ENCODE results near the gene TAF11L6. TPM values are rescaled to one million over a fixed set of nuclear protein-coding genes. Genes with fewer than 3 reads are reported as not detected.

Gene TAF11L6
- total and polyA plus RNA-seq, 2 donors from 2014 or later = not detected

Other genes with a start within 250 kb of the TAF11L6 start
- gene TAF11L2, start 30.4 kb upstream of the TAF11L6 start, total RNA-seq = not detected
- gene TAF11L2, start 30.4 kb upstream of the TAF11L6 start, polyA plus RNA-seq (ENCODE audit: insufficient read depth, low read depth, low replicate concordance) = not detected
- gene TAF11L3, start 10.3 kb upstream of the TAF11L6 start, total RNA-seq = not detected
- gene TAF11L3, start 10.3 kb upstream of the TAF11L6 start, polyA plus RNA-seq (ENCODE audit: insufficient read depth, low read depth, low replicate concordance) = not detected
- gene TAF11L4, start 6.9 kb upstream of the TAF11L6 start, total RNA-seq = not detected
- not detected for gene TAF11L4, start 6.9 kb upstream of the TAF11L6 start, polyA plus RNA-seq (ENCODE audit: insufficient read depth, low read depth, low replicate concordance)
- not detected for gene TAF11L5, start 3.4 kb upstream of the TAF11L6 start, total RNA-seq
- gene TAF11L5, start 3.4 kb upstream of the TAF11L6 start, polyA plus RNA-seq (ENCODE audit: insufficient read depth, low read depth, low replicate concordance) = not detected
- gene TAF11L7, start 57.1 kb downstream of the TAF11L6 start, total RNA-seq = not detected
- gene TAF11L7, start 57.1 kb downstream of the TAF11L6 start, polyA plus RNA-seq (ENCODE audit: insufficient read depth, low read depth, low replicate concordance) = not detected
- not detected for gene TAF11L8, start 62.3 kb downstream of the TAF11L6 start, total RNA-seq
- gene TAF11L8, start 62.3 kb downstream of the TAF11L6 start, polyA plus RNA-seq (ENCODE audit: insufficient read depth, low read depth, low replicate concordance) = not detected
- not detected for gene TAF11L9, start 65.7 kb downstream of the TAF11L6 start, total RNA-seq
- not detected for gene TAF11L9, start 65.7 kb downstream of the TAF11L6 start, polyA plus RNA-seq (ENCODE audit: insufficient read depth, low read depth, low replicate concordance)
- gene TAF11L10, start 69.2 kb downstream of the TAF11L6 start, total RNA-seq = not detected
- not detected for gene TAF11L10, start 69.2 kb downstream of the TAF11L6 start, polyA plus RNA-seq (ENCODE audit: insufficient read depth, low read depth, low replicate concordance)
- gene TAF11L11, start 75.5 kb downstream of the TAF11L6 start, total RNA-seq = not detected
- not detected for gene TAF11L11, start 75.5 kb downstream of the TAF11L6 start, polyA plus RNA-seq (ENCODE audit: insufficient read depth, low read depth, low replicate concordance)
- gene TAF11L12, start 81.7 kb downstream of the TAF11L6 start, total RNA-seq = not detected
- gene TAF11L12, start 81.7 kb downstream of the TAF11L6 start, polyA plus RNA-seq (ENCODE audit: insufficient read depth, low read depth, low replicate concordance) = not detected
- not detected for gene TAF11L13, start 103.4 kb downstream of the TAF11L6 start, total RNA-seq
- not detected for gene TAF11L13, start 103.4 kb downstream of the TAF11L6 start, polyA plus RNA-seq (ENCODE audit: insufficient read depth, low read depth, low replicate concordance)
- not detected for gene TAF11L14, start 105.8 kb downstream of the TAF11L6 start, total RNA-seq
- not detected for gene TAF11L14, start 105.8 kb downstream of the TAF11L6 start, polyA plus RNA-seq (ENCODE audit: insufficient read depth, low read depth, low replicate concordance)